ENCODE measurements around the gene SLC25A25.

Gene SLC25A25

DNA sequence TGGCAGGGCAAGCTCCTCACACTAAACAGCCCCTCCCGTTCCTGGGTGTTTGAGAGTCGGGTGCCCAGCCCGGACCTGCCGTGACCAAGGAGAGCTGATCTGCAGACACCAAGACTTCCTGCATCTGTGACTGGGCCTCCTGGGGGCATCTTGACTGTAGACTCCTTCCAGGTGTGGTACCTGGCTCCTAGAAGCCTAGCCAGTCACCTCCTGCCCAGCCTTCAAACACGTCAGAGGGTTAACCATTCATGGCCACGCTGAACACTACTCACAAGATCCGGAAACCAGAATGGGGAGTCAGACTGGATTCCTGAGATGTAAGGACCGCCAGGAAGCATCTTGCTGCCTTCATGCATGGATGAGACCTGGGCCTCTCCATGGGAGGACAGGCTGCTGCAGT, 77.5 kb downstream of the SLC25A25 start:
- DNase-seq (ENCODE audit: low read depth in 2 of 2): no peak

- DNase-seq (ENCODE audit: low read depth in 2 of 2): no peak
Measured at GRCh38 chr9:128145951-128146351, 77.9 kb downstream of the SLC25A25 start.

- DNase-seq (ENCODE audit: low read depth in 2 of 2): no peak
Measured at GRCh38 chr9:128146591-128147120, 78.6 kb downstream of the SLC25A25 start.

DNA sequence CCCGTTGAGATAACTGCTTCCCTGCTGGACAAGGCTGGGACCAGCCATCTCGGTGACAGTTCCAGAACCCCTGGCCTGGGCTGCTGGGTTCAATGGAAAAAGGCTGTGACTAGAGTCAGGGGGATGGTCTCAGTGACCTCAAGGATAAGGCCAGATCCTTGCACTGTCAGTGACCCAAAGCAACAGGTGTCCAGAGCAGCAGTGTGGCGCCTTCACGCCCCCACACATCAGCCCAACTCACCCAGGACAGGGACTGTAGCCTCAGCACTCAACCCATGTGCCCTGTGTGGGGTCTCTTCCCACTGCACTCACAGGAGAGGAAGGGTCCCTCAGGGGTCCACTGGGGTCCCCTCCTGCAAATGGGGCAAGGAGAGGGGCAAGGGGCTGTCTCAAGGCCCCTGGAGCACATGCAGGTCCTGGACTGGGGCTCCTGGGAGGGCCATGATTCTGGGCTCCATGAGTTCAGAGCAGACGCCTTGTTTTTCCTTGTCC, 80.5 kb downstream of the SLC25A25 start:
- no peak for DNase-seq (ENCODE audit: low read depth in 2 of 2)

- no peak for DNase-seq (ENCODE audit: low read depth in 2 of 2)
Measured at GRCh38 chr9:128149001-128149701, 81.1 kb downstream of the SLC25A25 start, which contains the start of gene LCN2. TSS of gene LCN2 (plus strand) at chr9:128149453. CDS start at chr9:128149526, 73 bp downstream.

DNA sequence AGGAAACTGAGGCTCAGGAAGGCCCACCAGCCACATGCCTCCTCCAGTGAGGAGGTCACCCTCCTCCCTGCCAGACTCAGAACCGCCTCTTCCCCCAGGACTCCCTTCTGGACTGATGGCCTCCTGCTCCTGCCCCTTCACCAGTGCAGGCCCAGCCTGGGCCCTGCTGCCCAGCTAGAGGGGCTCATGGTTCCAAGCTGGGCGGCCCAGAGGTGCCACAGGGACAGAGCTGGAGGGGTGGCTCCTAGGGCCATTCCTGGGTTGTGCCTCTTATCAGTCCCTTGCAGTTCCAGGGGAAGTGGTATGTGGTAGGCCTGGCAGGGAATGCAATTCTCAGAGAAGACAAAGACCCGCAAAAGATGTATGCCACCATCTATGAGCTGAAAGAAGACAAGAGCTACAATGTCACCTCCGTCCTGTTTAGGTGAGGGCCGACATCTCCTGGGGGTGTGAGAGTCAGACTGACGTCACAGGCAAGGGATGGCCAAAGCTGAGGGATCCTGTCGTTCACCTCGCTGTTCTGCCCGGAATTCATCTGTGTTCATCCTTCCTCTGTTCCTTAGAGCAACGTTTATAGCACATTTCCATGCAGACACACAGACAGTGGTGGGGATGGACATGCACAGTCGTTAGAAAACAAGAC, 82.0 kb downstream of the SLC25A25 start:
- no peak for DNase-seq (ENCODE audit: low read depth in 2 of 2)

DNA sequence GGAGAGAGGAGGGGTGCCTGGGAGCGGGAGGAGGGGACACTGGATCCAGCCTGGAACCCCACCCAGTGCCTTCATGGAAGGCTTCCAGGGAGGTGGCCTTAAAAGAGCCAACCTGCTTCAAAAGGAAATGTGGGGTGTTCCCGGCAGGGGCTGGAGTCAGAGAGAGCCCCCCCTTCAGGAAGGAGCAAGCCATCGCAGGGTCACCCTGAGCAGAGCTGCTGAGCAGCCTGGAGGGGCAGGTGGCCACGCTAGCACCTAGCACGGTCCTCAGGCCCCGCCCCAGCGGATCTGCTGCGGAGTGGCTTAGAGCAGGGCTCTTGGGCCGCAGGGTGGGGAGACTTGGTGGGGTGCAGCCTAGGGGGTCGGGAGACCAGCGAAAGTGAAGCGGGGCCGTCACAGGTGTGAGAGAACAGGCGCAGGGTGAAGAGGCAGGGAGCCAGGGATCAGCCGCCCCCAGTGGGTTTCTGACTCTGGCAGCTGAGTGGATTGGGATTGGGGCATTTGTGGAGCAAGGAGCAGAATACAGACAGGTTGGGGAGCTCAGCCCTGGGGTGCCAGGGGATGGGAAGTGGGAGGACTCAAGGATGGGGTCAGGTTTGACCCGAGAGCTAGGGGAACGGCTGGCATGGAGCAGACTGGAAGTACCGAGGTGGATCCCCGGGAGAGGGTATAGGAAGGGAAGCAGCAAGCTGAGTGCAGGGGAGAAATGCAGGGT, 82.7 kb downstream of the SLC25A25 start:
- no peak for DNase-seq (ENCODE audit: low read depth in 2 of 2)

DNA sequence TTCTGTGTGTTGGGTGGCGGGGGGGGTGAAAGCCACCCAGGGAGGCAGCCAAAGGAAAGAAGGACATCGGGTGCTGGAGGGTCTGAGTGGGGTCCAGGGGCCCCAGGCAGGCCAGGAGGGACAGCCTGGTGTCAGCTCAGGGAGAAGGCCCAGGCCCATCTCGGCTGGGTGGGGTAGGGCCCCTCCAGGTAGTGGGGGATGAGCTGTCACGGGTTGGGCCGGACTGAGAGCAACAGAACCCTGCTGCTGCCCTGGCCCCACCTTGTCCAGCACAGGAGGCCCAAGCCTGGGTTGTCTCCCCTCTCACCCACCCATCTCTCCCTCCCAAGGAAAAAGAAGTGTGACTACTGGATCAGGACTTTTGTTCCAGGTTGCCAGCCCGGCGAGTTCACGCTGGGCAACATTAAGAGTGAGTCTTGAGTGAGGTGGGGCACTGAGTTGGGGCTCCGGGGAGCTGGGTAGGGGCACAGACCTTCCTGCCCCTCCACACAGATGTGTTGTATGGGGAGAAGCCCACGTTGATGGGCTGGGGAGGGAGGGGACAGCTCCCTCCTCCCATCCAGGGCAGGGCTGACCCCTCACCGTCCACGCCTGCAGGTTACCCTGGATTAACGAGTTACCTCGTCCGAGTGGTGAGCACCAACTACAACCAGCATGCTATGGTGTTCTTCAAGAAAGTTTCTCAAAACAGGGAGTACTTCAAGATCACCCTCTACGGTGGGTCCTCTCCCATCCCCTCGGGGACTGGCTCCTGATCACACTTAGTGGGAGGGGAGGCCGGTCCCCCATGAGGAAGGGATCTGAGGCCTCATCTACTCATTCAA, 83.5 kb downstream of the SLC25A25 start:
- no peak for DNase-seq (ENCODE audit: low read depth in 2 of 2)

- no peak for DNase-seq (ENCODE audit: low read depth in 2 of 2)
Measured at GRCh38 chr9:128152133-128153059, 84.4 kb downstream of the SLC25A25 start.

DNA sequence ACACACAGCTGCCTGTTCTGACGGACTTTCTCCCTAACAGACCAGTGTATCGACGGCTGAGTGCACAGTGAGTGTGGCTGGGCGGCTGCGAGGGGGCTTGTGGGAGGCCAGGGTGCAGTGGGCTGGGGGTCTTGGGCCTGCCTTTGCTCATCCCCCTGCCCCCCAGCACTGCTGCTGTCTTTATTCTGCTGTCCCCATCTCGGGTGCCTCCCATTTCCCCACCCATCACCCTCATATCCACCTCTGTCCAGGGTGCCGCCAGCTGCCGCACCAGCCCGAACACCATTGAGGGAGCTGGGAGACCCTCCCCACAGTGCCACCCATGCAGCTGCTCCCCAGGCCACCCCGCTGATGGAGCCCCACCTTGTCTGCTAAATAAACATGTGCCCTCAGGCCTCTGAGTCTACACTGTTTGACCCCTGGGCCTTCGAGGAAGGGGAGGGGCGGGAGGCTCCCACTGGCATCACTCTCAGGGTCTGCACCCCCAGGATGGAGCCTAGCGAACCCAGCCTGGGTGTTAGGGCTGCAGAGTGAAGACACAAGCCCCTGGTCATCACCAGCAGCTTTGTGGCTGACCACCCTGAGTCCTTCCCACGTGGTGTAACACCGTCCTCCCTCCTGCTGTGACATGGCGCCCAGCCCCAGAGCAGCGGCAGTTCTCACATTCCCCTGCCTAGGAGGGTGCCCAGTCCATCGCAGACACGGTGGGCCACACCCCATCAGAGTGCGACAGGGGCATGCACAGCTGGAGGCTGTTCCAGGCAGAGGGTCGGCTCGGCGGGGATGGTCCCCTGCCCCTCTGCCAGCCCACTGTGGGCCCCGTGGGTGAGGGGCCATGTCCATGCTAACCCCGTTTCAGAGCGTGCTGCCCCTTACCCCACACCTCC, 85.3 kb downstream of the SLC25A25 start:
- no peak for DNase-seq (ENCODE audit: low read depth in 2 of 2)

GRCh38 chr9:128153947-128154695, 86.1 kb downstream of the SLC25A25 start:
- DNase-seq (ENCODE audit: low read depth in 2 of 2): no peak

- DNase-seq (ENCODE audit: low read depth in 2 of 2): no peak
Measured at GRCh38 chr9:128155736-128156500, 87.9 kb downstream of the SLC25A25 start.
